Cardiac fibroblast (primary cell): ENCODE results near the gene OR2T11.
"Not testable (repeated sequence)": the region's sequence is repeated elsewhere in the genome, so short reads cannot be mapped to it uniquely, and the experiment has no call there.

ENCODE experiments used
- DNase-seq, 2 donors: peaks; one replicate each; pipeline versions ENCODE4 v3.0.0 to v3.0.0-alpha.2; 2010; ENCODE audit warnings: low read depth in 2 of 2
- H3K4me3 ChIP-seq, 2 donors: replicated peaks in 1 of 2; 1 replicate in 1 of 2; 2 replicates in 1 of 2; pipeline ENCODE4 v1.5.1; 2011; ENCODE audit warnings: low read depth in 2 of 2, low read length in 2 of 2, mild to moderate bottlenecking in 2 of 2, moderate library complexity in 1 of 2
- CTCF ChIP-seq: IDR thresholded peaks from one replicate; pipeline ENCODE4 v1.5.1; 2011; ENCODE audit warnings: low read depth, mild to moderate bottlenecking, low read length, inconsistent platforms

The OR2T11 gene

GRCh38 chr1:248585266-248585665 is 49.6 kb downstream of the OR2T11 start:
- DNase-seq = peak in 1 of 2 donors; percentile 24
- no peak overlapping the region for H3K4me3 ChIP-seq
- no peak for TF ChIP-seq CTCF

- no peak for TF ChIP-seq CTCF
- H3K4me3 ChIP-seq = no peak overlapping the region
- DNase-seq = no peak
These were observed 58.5 kb downstream of the OR2T11 start for GRCh38 chr1:248576260-248576980.

DNA sequence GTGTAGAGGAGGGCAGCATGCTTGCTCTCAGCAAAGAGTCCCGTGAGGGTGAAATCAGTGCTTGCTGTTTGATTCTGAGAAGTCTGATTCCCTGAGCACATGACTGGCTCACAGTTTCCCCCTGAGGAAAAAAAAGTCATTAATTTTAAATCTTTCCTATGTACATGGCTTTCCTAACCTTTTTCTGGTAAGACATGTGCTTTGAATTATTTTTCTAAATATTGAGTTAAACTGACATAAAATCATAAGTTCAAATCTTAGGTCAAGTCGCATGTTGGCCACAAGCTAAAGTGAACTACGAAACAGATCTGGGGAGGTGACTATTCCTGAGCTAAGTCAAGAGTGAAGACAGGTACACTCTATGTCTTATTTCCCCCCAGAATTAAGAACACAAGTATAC is 60.2 kb downstream of the OR2T11 start, which contains the start of gene OR2T34:
Gene OR2T34, minus strand, starts transcription at position 101 of the 400 bp plus-strand sequence. Its CDS starts 0 bp downstream, at position 101.
- H3K4me3 ChIP-seq, DNase-seq: not testable (repeated sequence)

DNA sequence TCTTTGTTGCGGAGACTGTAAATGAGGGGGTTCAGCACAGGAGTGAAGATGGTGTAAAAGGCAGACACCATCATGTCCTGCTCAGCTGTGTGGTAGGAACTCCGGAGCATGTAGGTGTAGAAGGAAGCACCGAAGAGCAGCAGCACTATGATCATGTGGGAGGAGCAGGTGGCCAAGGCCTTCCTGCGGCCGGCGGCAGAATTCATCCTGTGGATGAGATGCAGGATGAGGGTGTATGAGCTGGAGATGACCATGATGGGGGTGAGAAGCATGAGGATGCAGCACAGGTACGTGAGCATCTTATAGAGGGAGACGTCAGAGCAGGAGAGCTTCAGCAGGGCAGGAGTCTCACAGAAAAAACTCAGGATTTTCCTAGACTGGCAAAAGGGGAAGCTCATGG is 61.0 kb downstream of the OR2T11 start:
- not testable (repeated sequence) for DNase-seq, H3K4me3 ChIP-seq
